OCI-LY1 (cell line): Measurements from ENCODE around the gene SULT2B1.
"Not testable (repeated sequence)": the region's sequence is repeated elsewhere in the genome, so short reads cannot be mapped to it uniquely, and the experiment has no call there.

Experiments
- H2AFZ ChIP-seq: fragments of 200-600 bp; sonication (generic), shearing (Covaris generic); 2 replicates; pipeline ENCODE4 v1.6.0; 2014; ENCODE audit warnings: antibody characterized with exemption, mild to moderate bottlenecking, low read length
- H3F3A ChIP-seq: fragments of 200-600 bp; sonication (generic), shearing (Covaris generic); 2 replicates; pipeline ENCODE4 v1.6.0; 2014; ENCODE audit warnings: mild to moderate bottlenecking, antibody characterized with exemption, low read length, moderate library complexity; ENCODE audit not compliant: insufficient read depth
- H3K27ac ChIP-seq: fragments of 200-600 bp; sonication (generic); 2 replicates; pipeline ENCODE4 v1.5.1; 2014; ENCODE audit warnings: low read length, mixed run types, mild to moderate bottlenecking, low read depth; ENCODE audit not compliant: poor library complexity, severe bottlenecking
- H3K27me3 ChIP-seq: fragments of 200-600 bp; sonication (generic); 2 replicates; pipeline ENCODE4 v1.6.0; 2014; ENCODE audit warnings: antibody characterized with exemption, mild to moderate bottlenecking, low read length, moderate library complexity; ENCODE audit not compliant: insufficient read depth
- H3K36me3 ChIP-seq: fragments of 200-600 bp; sonication (generic); 2 replicates; pipeline ENCODE4 v1.6.1; 2014; ENCODE audit warnings: mild to moderate bottlenecking, antibody characterized with exemption, low read length, moderate library complexity, mixed read lengths; ENCODE audit not compliant: insufficient read depth
- H3K4me1 ChIP-seq: fragments of 200-600 bp; sonication (generic); 2 replicates; pipeline ENCODE4 v1.5.1; 2014; ENCODE audit warnings: mild to moderate bottlenecking, low read length, moderate library complexity; ENCODE audit not compliant: insufficient read depth, severe bottlenecking
- H3K4me2 ChIP-seq: fragments of 200-600 bp; sonication (generic), shearing (Covaris generic); 2 replicates; pipeline ENCODE4 v1.6.1; 2014; ENCODE audit warnings: low read length
- H3K4me3 ChIP-seq: fragments of 200-600 bp; sonication (generic); 2 replicates; pipeline ENCODE4 v1.5.1; 2014; ENCODE audit warnings: low read length, low read depth, mild to moderate bottlenecking, mixed read lengths; ENCODE audit not compliant: poor library complexity, severe bottlenecking
- H3K79me2 ChIP-seq: fragments of 200-600 bp; shearing (Covaris generic); 2 replicates; pipeline ENCODE4 v1.6.1; 2016; ENCODE audit warnings: mixed run types, low read length, mixed read lengths; ENCODE audit not compliant: insufficient read depth
- H3K9ac ChIP-seq: fragments of 200-600 bp; sonication (generic), shearing (Covaris generic); 2 replicates; pipeline ENCODE4 v1.6.1; 2014; ENCODE audit warnings: mild to moderate bottlenecking, low read length, mixed read lengths
- H3K9me2 ChIP-seq: fragments of 200-600 bp; sonication (generic), shearing (Covaris generic); 2 replicates; pipeline ENCODE4 v1.6.1; 2014; ENCODE audit warnings: low read depth, mild to moderate bottlenecking, low read length, mixed read lengths
- H3K9me3 ChIP-seq: fragments of 200-600 bp; shearing (Covaris generic); 2 replicates; pipeline ENCODE4 v1.6.1; 2014; ENCODE audit warnings: low read length, mixed read lengths
- H4K20me1 ChIP-seq: fragments of 200-600 bp; sonication (generic), shearing (Covaris generic); 2 replicates; pipeline ENCODE4 v1.6.0; 2016; ENCODE audit warnings: mild to moderate bottlenecking, low read length; ENCODE audit not compliant: insufficient read depth
- CTCF ChIP-seq: fragments of 200-600 bp; sonication (generic), shearing (Covaris generic); IDR thresholded peaks from 2 replicates; pipeline ENCODE4 v1.5.1; 2017; ENCODE audit warnings: mild to moderate bottlenecking, antibody characterized with exemption, low read length, moderate library complexity, mixed read lengths
- EZH2 ChIP-seq: fragments of 200-600 bp; sonication (generic), shearing (Covaris generic); IDR thresholded peaks from 2 replicates; pipeline ENCODE4 v1.8.0; 2017; ENCODE audit warnings: borderline replicate concordance, mixed run types, mild to moderate bottlenecking, antibody characterized with exemption, low read length, moderate library complexity, mixed read lengths

SULT2B1 gene

GRCh38 chr19:48516536-48516935 lies 35.4 kb upstream of the SULT2B1 start:
- H4K20me1 ChIP-seq, result no peaks in the 10 kb centered on the region
- H3K27ac ChIP-seq, result no peak overlapping the region
- no peaks in the 10 kb centered on the region for H3K9me3 ChIP-seq
- H3F3A ChIP-seq, result no peaks in the 10 kb centered on the region
- H3K79me2 ChIP-seq, result no peaks in the 10 kb centered on the region
- TF ChIP-seq CTCF (no peak), EZH2 (no peak)
- H3K9me2 ChIP-seq, result no peaks in the 10 kb centered on the region
- no peaks in the 10 kb centered on the region; the same call in 1 of the 2 replicates for H3K27me3 ChIP-seq
- no peak overlapping the region for H3K4me2 ChIP-seq
- no peak overlapping the region for H2AFZ ChIP-seq
- peaks cover 19% of the 10 kb centered on the region for H3K4me1 ChIP-seq
- H3K9ac ChIP-seq, result no peak overlapping the region
- no peaks in the 10 kb centered on the region for H3K36me3 ChIP-seq
- no peak overlapping the region for H3K4me3 ChIP-seq

- TF ChIP-seq CTCF (no peak), EZH2 (no peak)
- H3K9ac ChIP-seq, result no peak overlapping the region
- no peaks in the 10 kb centered on the region for H4K20me1 ChIP-seq
- no peaks in the 10 kb centered on the region for H3K9me3 ChIP-seq
- peaks cover 7% of the 10 kb centered on the region for H3K4me1 ChIP-seq
- H3K4me3 ChIP-seq, result no peak overlapping the region
- H3K9me2 ChIP-seq, result no peaks in the 10 kb centered on the region
- no peaks in the 10 kb centered on the region for H3K79me2 ChIP-seq
- no peaks in the 10 kb centered on the region for H3K36me3 ChIP-seq
- no peak overlapping the region for H3K4me2 ChIP-seq
- no peak overlapping the region for H3K27ac ChIP-seq
- no peaks in the 10 kb centered on the region; the same call in 1 of the 2 replicates for H3K27me3 ChIP-seq
- no peak overlapping the region for H2AFZ ChIP-seq
- H3F3A ChIP-seq, result no peaks in the 10 kb centered on the region
Observed at GRCh38 chr19:48518207-48518606, 33.8 kb upstream of the SULT2B1 start.

- H4K20me1 ChIP-seq, H3K4me3 ChIP-seq, H3K79me2 ChIP-seq, H3K27ac ChIP-seq, H3K9me2 ChIP-seq, H3K4me2 ChIP-seq, H3K9me3 ChIP-seq, H3K9ac ChIP-seq, H2AFZ ChIP-seq, H3K4me1 ChIP-seq, H3F3A ChIP-seq, H3K27me3 ChIP-seq, H3K36me3 ChIP-seq: not testable (repeated sequence)
Observed at GRCh38 chr19:48519426-48519825, 32.5 kb upstream of the SULT2B1 start.

GRCh38 chr19:48520134-48520533 lies 31.8 kb upstream of the SULT2B1 start:
- TF ChIP-seq CTCF, result no peak
- TF ChIP-seq EZH2, result no peak
- no peak overlapping the region for H2AFZ ChIP-seq
- no peaks in the 10 kb centered on the region for H3K9me3 ChIP-seq
- no peaks in the 10 kb centered on the region for H3K9me2 ChIP-seq
- no peak overlapping the region for H3K27ac ChIP-seq
- no peaks in the 10 kb centered on the region for H3K4me1 ChIP-seq
- H3K4me3 ChIP-seq, result no peak overlapping the region
- no peaks in the 10 kb centered on the region for H3F3A ChIP-seq
- H3K27me3 ChIP-seq, result no peaks in the 10 kb centered on the region; the same call in 1 of the 2 replicates
- no peaks in the 10 kb centered on the region; the same call in 1 of the 2 replicates for H3K36me3 ChIP-seq
- no peaks in the 10 kb centered on the region for H4K20me1 ChIP-seq
- no peak overlapping the region for H3K9ac ChIP-seq
- no peak overlapping the region for H3K4me2 ChIP-seq
- no peaks in the 10 kb centered on the region for H3K79me2 ChIP-seq
